Stimulated activated CD8-positive, alpha-beta memory T cell treated with anti-CD3 and anti-CD28 coated beads, Interleukin-15, amount 100 ng/mL, for 4 hours (primary cell): ENCODE results near the gene CD300LB.
"Not testable (repeated sequence)": the region's sequence is repeated elsewhere in the genome, so short reads cannot be mapped to it uniquely, and the experiment has no call there.

Experiments used
- DNase-seq, 2 donors: peaks; one replicate each; pipeline ENCODE4 v3.0.0-alpha.2; 2020; ENCODE audit warnings: low read depth in 2 of 2

Gene CD300LB

DNA sequence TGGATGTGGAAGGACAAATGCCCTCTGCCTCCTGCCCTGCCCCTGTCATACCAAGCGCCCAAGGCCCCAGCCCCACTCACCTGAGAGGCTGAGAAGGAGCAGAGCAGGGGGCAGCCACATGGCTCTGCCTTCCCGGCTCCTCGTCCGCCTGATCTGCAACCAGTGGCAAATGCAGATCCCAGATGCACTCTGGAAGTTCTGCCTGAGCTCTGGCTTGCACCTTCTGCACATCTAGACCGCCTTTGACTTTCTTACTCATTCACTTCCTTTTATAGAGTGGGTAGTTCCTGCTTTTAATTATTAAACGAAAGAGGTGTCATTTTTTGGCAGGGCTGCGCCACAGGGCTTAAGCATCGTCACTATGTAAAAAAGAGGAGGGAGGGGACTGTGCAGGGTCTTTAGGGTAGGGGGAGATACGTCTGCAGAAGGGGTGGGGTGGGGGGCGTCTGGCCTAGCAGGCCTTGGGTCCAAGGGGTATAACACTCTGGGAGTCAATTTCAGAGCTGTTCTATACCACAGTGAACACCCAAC, at the start of gene CD300LB:
Gene CD300LB (minus strand): TSS at position 245 of the 531 bp plus-strand sequence. CDS start 125 bp downstream, at position 120.
- no peak for DNase-seq

GRCh38 chr17:74579900-74580299, 48.6 kb upstream of the CD300LB start:
- DNase-seq = no peak

DNA sequence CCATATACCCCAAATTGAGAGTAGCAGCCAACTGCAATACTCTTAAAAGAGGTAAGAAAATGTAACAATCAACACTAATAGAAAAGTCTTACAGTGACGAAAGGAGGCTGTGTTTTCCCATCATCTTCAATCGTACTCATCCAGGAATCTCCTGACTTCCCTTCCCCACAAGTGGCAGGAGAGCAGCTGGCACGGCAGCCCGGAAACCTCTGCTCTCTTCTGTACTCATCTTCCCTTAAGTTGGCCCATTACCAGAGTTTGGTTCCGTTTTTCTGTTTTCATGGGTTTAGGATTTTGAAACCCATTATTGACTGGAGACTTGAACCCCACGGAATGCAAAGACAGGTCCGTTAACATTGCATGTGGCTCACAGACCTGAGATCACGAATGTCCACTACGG, 47.7 kb upstream of the CD300LB start:
- no peak for DNase-seq

- no peak for DNase-seq
These were observed 43.3 kb upstream of the CD300LB start for GRCh38 chr17:74574489-74575142.

DNA sequence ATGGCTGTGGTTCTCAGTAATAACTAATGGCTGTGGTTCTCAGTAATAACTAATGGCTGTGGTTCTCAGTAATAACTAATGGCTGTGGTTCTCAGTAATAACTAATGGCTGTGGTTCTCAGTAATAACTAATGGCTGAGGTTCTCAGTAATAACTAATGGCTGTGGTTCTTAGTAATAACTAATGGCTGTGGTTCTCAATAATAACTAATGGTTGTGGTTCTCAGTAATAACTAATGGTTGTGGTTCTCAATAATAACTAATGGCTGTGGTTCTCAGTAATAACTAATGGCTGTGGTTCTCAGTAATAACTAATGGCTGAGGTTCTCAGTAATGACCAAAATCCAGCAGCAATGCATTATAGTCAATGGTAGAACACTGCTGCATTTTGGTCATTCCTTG, 42.4 kb upstream of the CD300LB start:
- DNase-seq = not testable (repeated sequence)

DNA sequence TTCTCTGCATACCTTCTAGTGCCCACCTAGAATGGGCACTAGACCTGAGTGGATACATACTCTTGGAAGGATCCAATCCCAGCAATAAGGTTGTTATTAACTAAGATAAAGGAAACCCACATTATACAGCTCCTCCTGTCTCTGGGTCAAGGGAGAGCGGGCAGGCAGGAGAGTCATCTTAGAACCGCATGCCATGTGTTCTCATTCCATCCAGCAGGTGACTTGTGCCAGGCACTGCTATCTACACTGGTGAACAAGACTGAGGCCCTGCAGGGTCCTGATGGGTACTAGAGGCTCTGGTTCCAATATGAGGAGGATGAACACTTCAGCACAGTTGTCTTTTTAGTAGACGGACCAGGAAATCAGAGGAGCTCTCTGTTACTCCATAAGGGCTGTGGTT, 41.9 kb upstream of the CD300LB start:
- DNase-seq = no peak

DNA sequence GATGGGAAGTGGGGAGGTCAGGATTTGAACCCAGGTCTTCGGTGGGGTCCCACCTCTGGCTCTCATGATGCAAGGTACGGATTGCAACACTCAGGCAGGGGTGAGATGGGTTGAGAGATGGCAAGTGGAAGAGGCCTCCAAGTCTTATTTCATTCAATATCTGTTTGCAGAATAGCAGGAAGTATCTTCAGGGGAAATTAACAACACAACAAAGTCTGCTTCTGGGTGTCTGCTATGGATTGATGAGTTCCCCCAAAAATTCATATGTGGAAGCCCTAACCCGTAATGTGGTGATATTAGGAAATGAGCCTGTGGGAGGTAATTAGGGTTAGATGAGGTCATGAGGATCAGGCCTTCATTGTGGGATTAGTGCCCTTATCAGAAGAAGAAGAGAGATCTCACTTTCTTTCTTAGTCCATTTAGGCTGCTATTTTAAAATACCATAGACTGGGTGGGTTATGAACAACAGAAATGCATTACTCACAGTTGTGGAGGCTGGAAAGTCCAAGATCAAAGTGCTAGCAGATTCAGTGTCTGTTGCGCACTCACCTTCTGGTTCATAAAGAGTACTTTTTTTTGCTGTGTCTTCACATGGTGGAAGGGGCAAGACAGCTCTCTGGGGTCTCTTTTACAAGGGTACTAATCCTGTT, 40.5 kb upstream of the CD300LB start:
- DNase-seq = no peak

DNA sequence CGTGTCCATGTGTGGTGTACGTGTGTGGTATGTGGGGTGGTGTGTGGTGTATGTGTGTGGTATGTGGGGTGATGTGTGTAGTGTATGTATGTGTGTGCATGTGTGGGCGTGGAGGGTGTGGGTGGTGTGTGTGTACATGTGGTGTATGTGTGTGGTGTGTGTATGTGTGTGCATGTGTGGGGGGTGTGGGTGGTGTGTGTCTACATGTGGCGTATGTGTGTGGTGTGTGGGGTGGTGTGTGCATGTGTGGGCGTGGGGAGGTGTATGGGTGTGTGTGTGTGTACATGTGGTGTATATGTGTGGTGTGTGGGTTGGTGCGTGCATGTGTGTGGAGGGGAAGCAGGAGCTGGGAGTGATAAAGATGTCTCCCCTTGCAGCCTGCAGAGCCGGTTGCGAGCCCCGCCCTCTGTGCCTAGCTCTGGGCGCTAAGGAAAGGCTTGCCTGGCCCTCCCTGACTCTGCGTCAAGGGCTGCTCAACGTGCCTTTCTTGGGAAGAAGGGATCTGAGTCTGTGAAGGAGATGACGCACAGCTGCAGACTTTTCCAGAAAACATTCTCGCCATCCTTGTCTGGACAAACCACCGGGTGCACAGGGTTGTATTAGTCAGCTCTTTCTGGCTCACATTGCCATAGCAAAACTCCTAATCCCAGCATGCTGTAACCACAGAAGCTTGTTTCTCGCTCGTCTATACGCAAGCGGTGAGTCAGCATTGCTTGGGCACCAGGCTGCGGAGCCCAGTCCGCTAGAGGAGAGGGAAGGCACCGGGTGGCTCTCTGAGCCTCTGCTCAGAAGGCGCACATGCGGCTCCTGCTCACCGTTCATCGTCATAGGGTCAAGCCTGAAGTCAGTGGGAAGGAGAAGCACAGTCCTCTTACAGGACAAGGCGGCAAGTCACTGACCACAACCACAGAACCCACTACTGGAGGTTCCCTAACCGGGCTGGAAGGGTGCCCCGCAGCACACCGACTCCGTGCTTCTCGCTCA, 38.0 kb upstream of the CD300LB start:
- DNase-seq = no peak

GRCh38 chr17:74568106-74568873, 37.0 kb upstream of the CD300LB start:
- no peak for DNase-seq

DNA sequence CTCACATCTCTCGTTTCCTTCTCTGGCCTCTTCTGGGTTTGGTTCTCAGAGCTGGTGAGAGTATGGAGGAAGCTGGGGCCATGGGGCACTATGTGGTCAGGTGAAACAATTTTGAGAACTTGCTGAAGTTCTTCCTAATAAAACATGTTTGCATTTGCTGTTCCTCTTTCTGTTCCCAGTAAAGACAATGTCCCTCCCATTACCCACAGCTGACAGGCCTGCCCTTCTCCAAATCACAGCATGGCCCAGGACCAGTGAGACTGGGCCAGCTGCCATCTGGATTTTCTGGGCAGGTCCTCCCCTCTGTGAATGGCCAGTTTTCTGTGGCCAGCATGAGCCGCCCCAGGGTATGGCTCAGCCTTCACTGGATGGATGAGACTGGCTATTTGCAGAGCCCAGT, 36.1 kb upstream of the CD300LB start, which contains the start of gene CD300H:
Gene CD300H (minus strand): TSS at position 113 of the 400 bp plus-strand sequence.
- no peak for DNase-seq

DNA sequence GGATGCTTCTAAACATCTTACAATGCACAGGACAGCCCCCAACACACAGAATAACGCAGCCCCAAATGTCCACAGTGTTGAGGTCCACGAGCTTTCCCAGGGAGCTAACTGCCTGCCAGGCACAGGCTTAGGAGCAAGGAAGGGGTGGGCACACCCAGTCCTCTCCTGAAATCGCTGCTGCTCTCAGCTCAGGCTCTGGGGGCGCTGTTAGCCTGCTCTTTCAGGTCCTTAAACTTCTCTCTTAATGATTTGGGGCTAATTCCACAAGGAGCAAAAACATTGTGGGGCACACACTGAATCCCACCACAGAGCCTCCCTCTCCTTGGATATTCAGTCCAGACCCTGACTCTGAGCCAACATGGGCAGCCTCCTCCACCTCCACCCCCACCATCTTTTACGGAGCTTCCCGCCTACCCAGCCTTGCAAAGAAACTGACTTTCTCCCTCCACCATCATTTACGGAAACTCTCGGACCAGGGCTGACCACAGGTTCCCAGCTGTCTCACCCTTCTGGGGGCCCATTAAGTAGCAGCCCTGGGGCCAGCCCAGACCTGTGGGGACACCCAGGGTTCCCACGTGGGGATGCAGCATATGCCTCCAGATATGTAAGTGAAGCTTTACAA, 35.0 kb upstream of the CD300LB start:
- DNase-seq = no peak

DNA sequence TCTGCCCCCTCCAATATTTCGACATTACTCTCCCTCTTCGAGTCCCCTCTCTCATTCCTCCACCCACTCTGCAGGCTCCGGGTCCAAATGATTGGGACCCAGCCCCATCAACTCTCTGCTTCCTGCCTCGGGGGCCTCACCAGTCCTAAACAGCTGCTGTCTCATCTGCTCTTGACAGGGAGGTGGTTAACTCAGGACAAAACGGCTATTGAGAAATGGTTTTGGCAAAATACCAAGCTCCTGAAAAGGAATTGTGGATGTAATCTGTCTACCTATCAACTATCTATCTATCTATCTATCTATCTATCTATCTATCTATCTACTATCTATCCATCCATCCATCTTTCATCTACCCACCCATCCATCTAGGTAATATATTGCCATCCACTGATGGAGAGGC, 33.9 kb upstream of the CD300LB start:
- no peak for DNase-seq

- DNase-seq = no peak
These were observed 32.1 kb upstream of the CD300LB start for GRCh38 chr17:74563358-74563757.

DNA sequence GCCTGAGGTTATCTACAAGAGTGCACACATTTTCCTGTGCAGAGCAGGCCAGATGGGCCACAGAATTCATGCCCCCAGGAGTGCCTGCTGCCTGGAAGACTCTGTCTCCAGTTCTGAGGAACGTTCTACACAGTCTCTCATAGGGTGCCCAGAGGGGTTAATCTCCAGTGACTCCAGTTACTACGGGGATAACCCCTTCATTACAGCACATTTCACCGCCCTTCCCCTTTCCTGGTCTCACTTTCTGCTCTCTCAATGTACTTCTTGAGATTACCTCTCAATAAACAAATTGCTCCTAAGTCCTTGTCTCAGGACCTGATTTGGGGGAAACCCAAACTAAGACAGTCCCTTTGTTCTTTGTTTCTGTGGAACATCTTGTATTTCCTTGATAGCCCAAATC, 30.3 kb upstream of the CD300LB start:
- DNase-seq = no peak

DNA sequence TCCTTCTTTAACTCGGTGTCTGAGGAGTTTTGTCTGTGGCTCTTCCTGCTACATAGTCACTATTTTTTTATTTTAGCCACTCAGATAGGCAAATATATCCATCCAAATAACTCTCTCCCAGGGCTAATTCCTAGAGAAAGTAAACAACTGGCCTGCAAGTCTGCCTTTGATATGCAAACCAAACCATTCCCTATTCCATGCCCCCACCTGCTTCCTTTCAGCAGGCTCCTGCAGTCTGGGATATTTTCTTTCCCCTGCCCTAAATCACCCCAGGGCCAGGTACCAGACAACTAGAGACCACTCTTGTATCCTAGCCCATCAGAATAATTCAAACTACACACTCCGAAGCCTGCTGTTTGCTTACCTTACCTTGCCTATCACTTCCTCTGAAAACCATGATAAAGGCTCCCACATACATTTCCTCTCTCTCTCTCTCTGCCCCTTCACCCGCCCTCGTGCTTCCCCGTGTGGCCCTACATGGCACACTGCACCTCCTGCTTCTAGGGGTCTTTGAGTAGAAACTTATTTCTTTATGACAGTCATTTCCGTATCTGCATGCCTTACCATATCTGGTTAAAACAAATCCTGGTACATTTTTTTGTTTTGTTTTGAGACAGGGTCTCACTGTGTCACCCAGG, 27.7 kb upstream of the CD300LB start:
- DNase-seq = no peak

DNA sequence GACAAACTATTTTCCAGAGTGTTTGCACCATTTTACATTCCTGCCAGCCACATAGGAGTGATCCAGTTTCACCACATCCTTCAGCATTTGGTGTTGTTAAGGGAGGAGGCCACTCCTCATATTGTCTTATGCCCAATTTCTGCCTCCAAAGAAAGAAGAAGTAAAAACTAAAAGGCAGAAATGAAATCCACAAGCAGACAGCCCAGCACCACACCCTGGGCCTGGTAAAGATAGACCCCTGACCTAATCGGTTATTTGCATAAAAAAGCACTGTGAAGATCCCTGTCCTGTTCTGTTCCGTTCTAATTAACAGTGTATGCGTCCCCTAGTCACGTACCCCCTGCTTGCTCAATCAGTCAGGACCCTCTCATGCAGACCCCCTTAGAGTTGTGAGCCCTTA, 27.1 kb upstream of the CD300LB start:
- not testable (repeated sequence) for DNase-seq

DNA sequence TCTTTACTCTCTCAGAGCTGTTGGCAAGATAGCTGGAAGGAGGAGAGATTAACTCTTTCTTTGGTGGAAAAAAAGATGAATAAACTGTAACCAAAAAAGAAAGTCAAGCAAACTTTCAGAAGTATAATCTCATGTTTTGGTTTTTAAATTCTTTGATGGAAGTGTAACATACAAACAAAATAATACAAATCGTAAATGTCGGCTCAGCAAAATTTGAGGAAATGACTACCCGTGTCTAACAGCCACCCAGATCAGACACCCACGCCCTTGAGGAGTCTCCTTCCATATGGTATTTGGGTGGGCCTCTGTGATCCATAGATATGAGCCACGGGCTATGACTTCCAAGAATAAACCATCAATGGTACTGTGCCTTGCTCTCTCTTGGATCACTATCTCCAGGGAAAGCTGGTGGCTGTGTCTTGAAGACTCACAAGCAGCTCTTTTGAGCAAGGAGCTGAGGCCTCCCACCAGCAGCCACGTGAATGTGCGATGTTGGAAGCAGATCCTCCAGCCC, 24.2 kb upstream of the CD300LB start:
- DNase-seq = no peak

DNA sequence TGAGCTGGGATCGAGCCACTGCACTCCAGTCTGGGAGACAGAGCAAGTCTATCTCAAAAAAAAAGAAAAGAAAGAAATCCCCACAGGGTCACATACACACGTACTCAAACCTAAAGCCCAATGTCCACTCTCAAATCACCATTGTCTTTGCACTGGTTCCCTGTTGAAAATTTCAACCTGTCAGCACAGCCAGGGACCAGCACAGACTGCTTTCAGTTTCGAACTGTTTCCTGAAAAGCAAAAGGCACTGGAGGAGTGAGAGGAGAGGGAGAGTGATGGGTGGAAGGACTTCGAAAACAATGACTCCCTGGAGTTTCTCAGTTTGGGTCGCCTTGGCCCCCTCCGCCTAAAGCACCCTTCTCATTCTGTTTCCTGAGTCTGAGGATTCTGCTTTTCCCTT, 23.6 kb upstream of the CD300LB start:
- no peak for DNase-seq

DNA sequence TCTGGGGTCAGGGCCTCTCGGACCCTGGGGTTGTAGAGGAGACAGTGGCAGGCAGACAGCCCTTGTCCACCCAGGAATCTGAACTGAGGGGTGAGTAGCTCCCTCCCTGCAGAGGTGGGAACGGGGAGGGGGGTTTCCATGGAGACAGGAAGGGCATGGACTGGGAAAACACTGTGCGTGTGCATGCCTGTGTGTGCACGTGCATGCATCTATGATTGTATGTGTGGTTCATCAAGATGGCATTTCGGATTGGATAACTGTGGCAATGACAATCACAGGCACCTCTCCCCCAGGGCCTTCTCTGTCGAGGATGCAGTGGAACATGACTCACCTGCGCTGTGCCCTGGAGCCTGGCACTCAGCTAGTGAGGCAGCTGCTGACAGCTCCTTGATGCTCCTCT, 20.8 kb upstream of the CD300LB start:
- no peak for DNase-seq

GRCh38 chr17:74550602-74551001, 19.3 kb upstream of the CD300LB start:
- no peak for DNase-seq
